NCI-H2081 treated with DMSO at 0.1 percent for 48 hours (cell line): ENCODE results near the gene TRMO.

ENCODE experiments used
- DNase-seq: peaks from one replicate; lab custom pipeline; 2025; lab: John Stamatoyannopoulos, UW

TRMO gene

GRCh38 chr9:97858826-97859225 is 63.5 kb downstream of the TRMO start:
- no peak for DNase-seq

- DNase-seq = no peak
Observed at GRCh38 chr9:97858393-97858713, 63.9 kb downstream of the TRMO start.

GRCh38 chr9:97857606-97858392 is 64.5 kb downstream of the TRMO start:
- DNase-seq = no peak

GRCh38 chr9:97856857-97857605 is 65.3 kb downstream of the TRMO start:
- no peak for DNase-seq

GRCh38 chr9:97855899-97856298 is 66.4 kb downstream of the TRMO start:
- DNase-seq = no peak

- no peak for DNase-seq
Observed at GRCh38 chr9:97855486-97855875, 66.8 kb downstream of the TRMO start.

GRCh38 chr9:97854696-97855485 is 67.4 kb downstream of the TRMO start:
- DNase-seq = no peak
